ENCODE data around the gene TTC28.

The TTC28 gene

DNA sequence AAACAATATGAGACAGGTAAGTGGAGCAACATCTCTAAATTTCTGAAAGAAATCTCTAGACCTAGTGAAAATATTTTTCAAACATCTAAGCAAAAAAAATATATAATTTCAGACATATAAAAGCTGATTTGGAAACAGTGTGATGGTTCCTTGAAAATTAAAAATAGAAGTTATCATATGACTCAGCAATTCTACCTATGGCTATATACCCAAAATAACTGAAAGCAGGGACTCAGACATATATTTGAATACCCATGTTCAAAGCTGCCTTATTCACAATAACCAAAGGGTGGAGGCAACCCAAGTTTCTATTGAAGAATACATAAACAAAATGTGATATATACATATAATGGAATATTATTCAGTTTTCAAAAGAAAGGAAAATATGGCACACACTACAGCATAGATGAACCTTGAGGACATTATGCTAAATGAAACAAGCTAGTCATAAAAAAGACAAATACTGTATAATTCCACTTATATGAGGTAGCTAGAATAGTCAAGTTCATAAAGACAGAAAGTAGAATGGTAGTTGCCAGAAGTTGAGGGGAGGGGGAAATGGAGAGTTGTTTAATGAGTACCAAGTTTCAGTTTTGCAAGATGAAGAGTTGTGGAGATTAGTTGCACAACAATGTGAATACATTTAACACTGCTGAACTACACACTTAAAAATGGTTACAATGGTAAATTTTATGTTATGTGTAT is 300.4 kb downstream of the TTC28 start:
- no peak overlapping the region for H3K4me3 ChIP-seq (ENCODE audit: low read depth, low read length)
- TF ChIP-seq, protein P1, sequence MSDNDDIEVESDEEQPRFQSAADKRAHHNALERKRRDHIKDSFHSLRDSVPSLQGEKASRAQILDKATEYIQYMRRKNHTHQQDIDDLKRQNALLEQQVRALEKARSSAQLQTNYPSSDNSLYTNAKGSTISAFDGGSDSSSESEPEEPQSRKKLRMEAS (IDR thresholded peaks at IDR 0.05; ENCODE audit: low read depth, low read length): no peak
- TF ChIP-seq MYC (IDR thresholded peaks at IDR 0.05; ENCODE audit: low read depth, low read length) (no peak), POLR2A (IDR thresholded peaks at IDR 0.05; ENCODE audit: extremely low read depth, insufficient read length) (no peak)
- TF ChIP-seq, protein P2, sequence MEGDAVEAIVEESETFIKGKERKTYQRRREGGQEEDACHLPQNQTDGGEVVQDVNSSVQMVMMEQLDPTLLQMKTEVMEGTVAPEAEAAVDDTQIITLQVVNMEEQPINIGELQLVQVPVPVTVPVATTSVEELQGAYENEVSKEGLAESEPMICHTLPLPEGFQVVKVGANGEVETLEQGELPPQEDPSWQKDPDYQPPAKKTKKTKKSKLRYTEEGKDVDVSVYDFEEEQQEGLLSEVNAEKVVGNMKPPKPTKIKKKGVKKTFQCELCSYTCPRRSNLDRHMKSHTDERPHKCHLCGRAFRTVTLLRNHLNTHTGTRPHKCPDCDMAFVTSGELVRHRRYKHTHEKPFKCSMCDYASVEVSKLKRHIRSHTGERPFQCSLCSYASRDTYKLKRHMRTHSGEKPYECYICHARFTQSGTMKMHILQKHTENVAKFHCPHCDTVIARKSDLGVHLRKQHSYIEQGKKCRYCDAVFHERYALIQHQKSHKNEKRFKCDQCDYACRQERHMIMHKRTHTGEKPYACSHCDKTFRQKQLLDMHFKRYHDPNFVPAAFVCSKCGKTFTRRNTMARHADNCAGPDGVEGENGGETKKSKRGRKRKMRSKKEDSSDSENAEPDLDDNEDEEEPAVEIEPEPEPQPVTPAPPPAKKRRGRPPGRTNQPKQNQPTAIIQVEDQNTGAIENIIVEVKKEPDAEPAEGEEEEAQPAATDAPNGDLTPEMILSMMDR (IDR thresholded peaks at IDR 0.05; ENCODE audit: low read depth, low read length): no peak
- no peak for DNase-seq (ENCODE audit: low read depth)

DNA sequence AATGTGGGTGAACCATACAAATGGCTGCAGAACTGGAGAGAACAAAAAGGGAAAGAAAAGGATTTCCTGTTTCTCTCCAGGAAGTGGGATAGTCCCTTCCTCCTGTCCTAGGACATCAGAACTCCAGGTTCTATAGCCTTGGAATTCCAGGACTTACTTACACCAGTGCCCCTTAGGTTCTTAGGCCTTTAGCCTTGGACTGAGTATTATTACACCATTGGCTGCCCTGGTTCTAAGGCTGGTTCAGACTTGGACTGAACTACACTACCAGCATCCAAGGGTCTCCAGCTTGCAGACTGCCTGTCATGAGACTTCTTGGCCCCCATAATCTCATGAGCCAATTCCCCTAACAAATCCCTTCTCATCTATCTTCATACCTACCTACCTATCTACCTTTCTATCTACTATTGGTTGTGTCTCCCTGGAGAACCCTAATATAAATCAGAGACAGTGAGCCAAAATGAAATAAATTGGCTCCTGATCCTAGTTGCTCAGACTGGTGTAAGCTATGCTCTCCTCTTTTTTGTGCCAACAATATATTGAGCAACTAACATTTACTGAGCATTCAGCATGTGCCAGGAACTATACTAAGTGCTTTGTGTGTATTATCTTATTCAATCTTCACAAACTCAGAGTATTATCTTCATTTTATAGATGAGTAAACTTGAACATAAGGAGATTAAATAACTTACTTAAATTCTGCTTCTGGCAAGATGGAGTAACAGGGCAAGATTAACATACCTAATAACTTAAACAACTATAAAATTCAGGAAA is 303.7 kb downstream of the TTC28 start:
- H3K4me3 ChIP-seq (ENCODE audit: low read depth, low read length): no peak overlapping the region
- DNase-seq (ENCODE audit: low read depth): no peak
- TF ChIP-seq, protein P2 (IDR thresholded peaks at IDR 0.05; ENCODE audit: low read depth, low read length): no peak
- TF ChIP-seq POLR2A (IDR thresholded peaks at IDR 0.05; ENCODE audit: extremely low read depth, insufficient read length) (no peak), MYC (IDR thresholded peaks at IDR 0.05; ENCODE audit: low read depth, low read length) (no peak)
- TF ChIP-seq, protein P1 (IDR thresholded peaks at IDR 0.05; ENCODE audit: low read depth, low read length): no peak

DNA sequence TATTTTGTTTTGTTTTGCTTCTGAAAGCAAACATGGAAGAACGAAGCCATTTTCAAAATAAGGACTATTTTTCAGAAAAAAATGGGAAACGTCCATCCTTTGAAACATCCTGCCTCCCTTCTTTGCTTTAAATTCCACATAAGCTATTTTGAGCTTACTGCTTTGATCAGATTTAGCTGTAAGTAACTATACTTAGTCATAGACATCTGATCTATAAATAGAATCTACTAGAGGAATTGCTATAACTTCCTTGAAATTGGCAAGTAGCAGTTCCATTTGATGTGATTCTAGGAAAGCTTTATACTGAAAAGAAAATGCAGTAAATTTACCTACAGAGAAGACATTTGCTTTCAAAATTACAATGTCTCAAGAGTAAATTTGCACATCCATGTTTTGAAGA is 305.8 kb downstream of the TTC28 start:
- DNase-seq (ENCODE audit: low read depth): no peak
- TF ChIP-seq, protein P2 (IDR thresholded peaks at IDR 0.05; ENCODE audit: low read depth, low read length): no peak
- TF ChIP-seq, protein P1 (IDR thresholded peaks at IDR 0.05; ENCODE audit: low read depth, low read length): no peak
- no peak for TF ChIP-seq MYC (IDR thresholded peaks at IDR 0.05; ENCODE audit: low read depth, low read length)
- TF ChIP-seq POLR2A (IDR thresholded peaks at IDR 0.05; ENCODE audit: extremely low read depth, insufficient read length): no peak
- no peak overlapping the region for H3K4me3 ChIP-seq (ENCODE audit: low read depth, low read length)

DNA sequence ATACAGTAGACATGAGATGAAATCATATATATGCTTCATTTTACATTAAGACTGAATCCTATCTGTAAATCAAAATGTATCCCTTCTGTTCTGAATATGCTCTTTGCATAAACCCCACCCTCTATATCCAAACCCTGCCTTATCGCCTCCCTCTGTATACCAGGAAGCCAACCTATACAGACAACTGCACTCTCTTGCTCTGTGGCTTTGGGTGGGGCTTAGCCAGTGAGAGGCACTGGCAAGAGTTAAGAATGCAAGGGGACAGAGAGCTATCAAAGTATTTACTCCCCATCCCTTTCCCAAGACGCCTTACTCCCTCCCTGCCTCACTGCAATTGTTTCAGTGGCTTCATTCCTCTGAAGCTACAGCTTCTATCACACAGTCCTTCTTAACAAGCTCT is 309.8 kb downstream of the TTC28 start:
- no peak for DNase-seq (ENCODE audit: low read depth)
- TF ChIP-seq, protein P2 (IDR thresholded peaks at IDR 0.05; ENCODE audit: low read depth, low read length): no peak
- TF ChIP-seq, protein P1 (IDR thresholded peaks at IDR 0.05; ENCODE audit: low read depth, low read length): no peak
- TF ChIP-seq MYC (IDR thresholded peaks at IDR 0.05; ENCODE audit: low read depth, low read length) (no peak), POLR2A (IDR thresholded peaks at IDR 0.05; ENCODE audit: extremely low read depth, insufficient read length) (no peak)
- no peak overlapping the region for H3K4me3 ChIP-seq (ENCODE audit: low read depth, low read length)

DNA sequence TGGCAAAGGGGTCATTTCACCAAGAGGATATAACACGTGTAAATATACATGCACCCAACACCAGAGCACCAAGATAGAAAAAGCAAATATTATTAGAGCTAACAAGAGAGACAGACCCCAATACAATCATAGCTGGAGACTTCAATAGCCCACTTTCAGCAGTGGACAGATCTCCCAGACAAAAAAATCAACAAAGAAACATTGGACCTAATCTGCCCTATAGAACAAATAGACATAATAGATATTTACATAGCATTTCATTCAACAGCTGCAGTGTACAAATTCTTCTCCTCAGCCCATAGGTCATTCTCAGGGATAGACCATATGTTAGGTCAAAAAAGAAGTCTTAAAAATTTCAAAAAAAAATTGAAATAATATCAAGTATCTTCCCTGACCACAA is 312.8 kb downstream of the TTC28 start:
- TF ChIP-seq, protein P2 (IDR thresholded peaks at IDR 0.05; ENCODE audit: low read depth, low read length): no peak
- TF ChIP-seq MYC (IDR thresholded peaks at IDR 0.05; ENCODE audit: low read depth, low read length) (no peak), POLR2A (IDR thresholded peaks at IDR 0.05; ENCODE audit: extremely low read depth, insufficient read length) (no peak)
- TF ChIP-seq, protein P1 (IDR thresholded peaks at IDR 0.05; ENCODE audit: low read depth, low read length): no peak
- no peak overlapping the region for H3K4me3 ChIP-seq (ENCODE audit: low read depth, low read length)
- DNase-seq (ENCODE audit: low read depth): no peak

All from NB4 (cell line).